ENCODE measurements around the gene HECTD4. TPM values are rescaled to one million over a fixed set of nuclear protein-coding genes. Genes with fewer than 3 reads are reported as not detected.

HECTD4 gene
- total RNA-seq, 2 donors from 2014 or later, result 46.6 to 48.2 TPM

DNA sequence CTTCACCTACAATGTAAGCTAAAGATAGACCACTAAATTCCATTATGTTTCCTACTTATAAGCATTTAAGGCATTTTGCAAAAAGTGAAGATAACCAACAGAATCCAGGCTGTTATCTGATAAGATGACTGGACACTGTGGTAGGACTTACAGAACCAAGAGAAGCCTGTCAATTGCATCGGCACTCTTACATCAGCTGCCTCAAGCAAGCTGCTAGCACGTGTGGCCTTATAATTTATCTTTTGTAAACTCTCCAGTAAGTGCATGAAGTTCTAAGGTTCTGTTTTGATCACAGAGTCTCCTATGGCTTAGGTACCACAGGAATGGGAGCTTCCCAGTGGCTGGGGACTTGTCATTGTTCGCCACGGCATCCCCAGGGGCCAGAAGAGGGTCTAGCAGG, 168.2 kb downstream of the HECTD4 start:
- H3K27me3 ChIP-seq (ENCODE audit: control insufficient read depth, insufficient read depth, low read length, poor library complexity, severe bottlenecking), result no peaks in the 10 kb centered on the region
- DNase-seq, result no peak
- H3K36me3 ChIP-seq (ENCODE audit: control insufficient read depth, insufficient read depth, low read length), result peaks cover 68% of the 10 kb centered on the region
- TF ChIP-seq, protein P1, sequence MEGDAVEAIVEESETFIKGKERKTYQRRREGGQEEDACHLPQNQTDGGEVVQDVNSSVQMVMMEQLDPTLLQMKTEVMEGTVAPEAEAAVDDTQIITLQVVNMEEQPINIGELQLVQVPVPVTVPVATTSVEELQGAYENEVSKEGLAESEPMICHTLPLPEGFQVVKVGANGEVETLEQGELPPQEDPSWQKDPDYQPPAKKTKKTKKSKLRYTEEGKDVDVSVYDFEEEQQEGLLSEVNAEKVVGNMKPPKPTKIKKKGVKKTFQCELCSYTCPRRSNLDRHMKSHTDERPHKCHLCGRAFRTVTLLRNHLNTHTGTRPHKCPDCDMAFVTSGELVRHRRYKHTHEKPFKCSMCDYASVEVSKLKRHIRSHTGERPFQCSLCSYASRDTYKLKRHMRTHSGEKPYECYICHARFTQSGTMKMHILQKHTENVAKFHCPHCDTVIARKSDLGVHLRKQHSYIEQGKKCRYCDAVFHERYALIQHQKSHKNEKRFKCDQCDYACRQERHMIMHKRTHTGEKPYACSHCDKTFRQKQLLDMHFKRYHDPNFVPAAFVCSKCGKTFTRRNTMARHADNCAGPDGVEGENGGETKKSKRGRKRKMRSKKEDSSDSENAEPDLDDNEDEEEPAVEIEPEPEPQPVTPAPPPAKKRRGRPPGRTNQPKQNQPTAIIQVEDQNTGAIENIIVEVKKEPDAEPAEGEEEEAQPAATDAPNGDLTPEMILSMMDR (conservative IDR thresholded peaks at IDR 0.05), result no peak
- no peak overlapping the region for H3K27ac Mint-ChIP-seq
- no peaks in the 10 kb centered on the region for H3K9me3 ChIP-seq (ENCODE audit: control insufficient read depth, low read length)
- WGBS, 2 experiments (ENCODE audit: insufficient coverage in 1 of 2, insufficient read length in 1 of 2), result 97 to 100% methylated on average over 3 to 4 of the region's 4 CpGs
- H3K4me1 ChIP-seq (ENCODE audit: control insufficient read depth, insufficient read depth, low read length), result no peaks in the 10 kb centered on the region
- no peaks in the 10 kb centered on the region for H3K27me3 Mint-ChIP-seq (ENCODE audit: insufficient read depth)
- H3K4me3 ChIP-seq (ENCODE audit: low read length), result no peak overlapping the region
- H3K9ac ChIP-seq (ENCODE audit: extremely low read depth, low read length, poor library complexity, severe bottlenecking), result no peak overlapping the region
- no peaks in the 10 kb centered on the region for H3K4me1 Mint-ChIP-seq
- H3K36me3 Mint-ChIP-seq (ENCODE audit: low read depth), result peaks cover 54% of the 10 kb centered on the region
- H3K9me3 Mint-ChIP-seq, result no peaks in the 10 kb centered on the region
- H3K27ac ChIP-seq (ENCODE audit: low read depth, low read length), result no peak overlapping the region
- H3K4me3 Mint-ChIP-seq, result no peak overlapping the region

- Histone ChIP-seq H3K36me3 (ENCODE audit: control insufficient read depth, insufficient read depth, low read length) (peaks cover 68% of the 10 kb centered on the region), H3K4me3 (ENCODE audit: low read length) (no peak overlapping the region), H3K27ac (ENCODE audit: low read depth, low read length) (no peak overlapping the region), H3K27me3 (ENCODE audit: control insufficient read depth, insufficient read depth, low read length, poor library complexity, severe bottlenecking) (no peaks in the 10 kb centered on the region), H3K9me3 (ENCODE audit: control insufficient read depth, low read length) (no peaks in the 10 kb centered on the region), H3K4me1 (ENCODE audit: control insufficient read depth, insufficient read depth, low read length) (no peaks in the 10 kb centered on the region), H3K9ac (ENCODE audit: extremely low read depth, low read length, poor library complexity, severe bottlenecking) (no peak overlapping the region)
- TF ChIP-seq, protein P1 (conservative IDR thresholded peaks at IDR 0.05), result no peak
- Mint-ChIP-seq H3K27ac (no peak overlapping the region), H3K4me1 (peaks cover 9% of the 10 kb centered on the region), H3K9me3 (no peaks in the 10 kb centered on the region), H3K36me3 (ENCODE audit: low read depth) (peaks cover 57% of the 10 kb centered on the region), H3K27me3 (ENCODE audit: insufficient read depth) (no peaks in the 10 kb centered on the region), H3K4me3 (no peak overlapping the region)
- DNase-seq, result no peak
- 91 to 94% methylated on average over 6 to 7 of the region's 7 CpGs for WGBS, 2 experiments (ENCODE audit: insufficient coverage in 1 of 2, insufficient read length in 1 of 2)
Measured at GRCh38 chr12:112208301-112208910, 173.8 kb downstream of the HECTD4 start.

- H3K27ac Mint-ChIP-seq, result no peak overlapping the region
- H3K4me1 Mint-ChIP-seq, result peaks cover 9% of the 10 kb centered on the region
- H3K36me3 Mint-ChIP-seq (ENCODE audit: low read depth), result peaks cover 66% of the 10 kb centered on the region
- DNase-seq, result no peak
- H3K27ac ChIP-seq (ENCODE audit: low read depth, low read length), result no peak overlapping the region
- no peaks in the 10 kb centered on the region for H3K27me3 ChIP-seq (ENCODE audit: control insufficient read depth, insufficient read depth, low read length, poor library complexity, severe bottlenecking)
- H3K9me3 ChIP-seq (ENCODE audit: control insufficient read depth, low read length), result no peaks in the 10 kb centered on the region
- H3K4me3 ChIP-seq (ENCODE audit: low read length), result no peak overlapping the region
- H3K9me3 Mint-ChIP-seq, result no peaks in the 10 kb centered on the region
- H3K9ac ChIP-seq (ENCODE audit: extremely low read depth, low read length, poor library complexity, severe bottlenecking), result no peak overlapping the region
- TF ChIP-seq, protein P1 (conservative IDR thresholded peaks at IDR 0.05), result no peak
- WGBS, 2 experiments (ENCODE audit: insufficient coverage in 1 of 2, insufficient read length in 1 of 2), result 95 to 100% methylated on average over 4 of the region's 4 CpGs
- no peaks in the 10 kb centered on the region for H3K4me1 ChIP-seq (ENCODE audit: control insufficient read depth, insufficient read depth, low read length)
- no peaks in the 10 kb centered on the region for H3K27me3 Mint-ChIP-seq (ENCODE audit: insufficient read depth)
- H3K36me3 ChIP-seq (ENCODE audit: control insufficient read depth, insufficient read depth, low read length), result peaks cover 75% of the 10 kb centered on the region
- H3K4me3 Mint-ChIP-seq, result no peak overlapping the region
Measured at GRCh38 chr12:112207397-112207924, 174.8 kb downstream of the HECTD4 start.

Data from endodermal cell (in vitro differentiated cells).